Effector memory CD4-positive, alpha-beta T cell (primary cell): Measurements from ENCODE around the gene UBN1.
A peak's percentile ranks its signal among the peaks of the same experiment; 100 is the strongest.

Experiments used
- DNase-seq, 3 donors: peaks; one replicate each; pipeline ENCODE4 v3.0.0-alpha.2; 2020
- H3K27ac ChIP-seq: 2 replicates; pipeline ENCODE4 v1.7.0; 2013; ENCODE audit warnings: mild to moderate bottlenecking, low read length, moderate library complexity; ENCODE audit not compliant: insufficient read depth, poor library complexity, severe bottlenecking
- H3K27me3 ChIP-seq: replicated peaks from 2 replicates; pipeline ENCODE4 v1.7.0; 2013; ENCODE audit warnings: mild to moderate bottlenecking, low read length; ENCODE audit not compliant: insufficient read depth, control insufficient read depth, poor library complexity, severe bottlenecking
- H3K36me3 ChIP-seq: 2 replicates; pipeline ENCODE4 v1.7.0; 2013; ENCODE audit warnings: mild to moderate bottlenecking, low read length, moderate library complexity; ENCODE audit not compliant: control insufficient read depth, insufficient read depth
- H3K4me1 ChIP-seq: 2 replicates; pipeline ENCODE4 v1.7.0; 2013; ENCODE audit warnings: low read length, mild to moderate bottlenecking; ENCODE audit not compliant: control insufficient read depth, insufficient read depth, poor library complexity, severe bottlenecking
- H3K4me3 ChIP-seq: 2 replicates; pipeline ENCODE4 v1.7.0; 2013; ENCODE audit warnings: low read length, low read depth, mild to moderate bottlenecking; ENCODE audit not compliant: insufficient read depth, poor library complexity, severe bottlenecking
- H3K9me3 ChIP-seq: 2 replicates; pipeline ENCODE4 v1.7.0; 2013; ENCODE audit warnings: mild to moderate bottlenecking, low read length, moderate library complexity; ENCODE audit not compliant: control insufficient read depth

Gene UBN1

DNA sequence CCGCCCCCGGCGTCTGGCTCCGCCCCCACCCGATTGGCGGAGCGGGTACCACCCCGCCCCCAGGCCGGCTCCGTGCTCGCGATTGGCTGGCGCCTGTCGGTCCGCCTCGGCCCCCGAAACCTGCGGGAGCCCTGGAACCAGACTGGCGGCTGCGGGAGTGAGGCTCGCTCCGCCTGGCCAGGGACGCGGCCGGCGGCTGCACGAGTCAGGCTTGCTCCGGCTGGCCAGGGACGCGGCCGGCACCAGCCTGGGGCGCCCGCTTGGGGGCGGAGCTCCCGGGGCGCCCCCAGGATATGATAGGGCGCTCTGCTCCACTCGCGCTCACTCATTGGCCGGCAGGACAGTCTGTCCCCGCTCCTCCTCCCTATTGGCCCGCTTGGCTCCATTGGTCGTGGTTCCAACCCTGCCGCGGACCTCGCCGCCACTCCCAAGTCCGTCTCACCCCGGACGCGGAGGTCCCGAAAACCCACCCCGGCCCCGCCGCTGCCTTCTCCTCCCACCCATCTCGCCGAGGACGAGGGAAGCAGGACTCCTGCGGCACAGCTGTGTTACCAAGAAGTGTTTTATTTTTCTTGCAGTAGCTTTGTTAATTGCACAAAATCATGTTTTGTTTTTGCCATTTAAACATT lies 44.5 kb upstream of the UBN1 start:
- peak; percentile 69 to 85 (median 83) for DNase-seq
- Histone ChIP-seq H3K27ac (peak overlapping the region; percentile 82), H3K4me3 (peak overlapping the region; percentile 88), H3K9me3 (no peaks in the 10 kb centered on the region), H3K27me3 (no peaks in the 10 kb centered on the region), H3K4me1 (peaks cover 8% of the 10 kb centered on the region), H3K36me3 (no peaks in the 10 kb centered on the region)

DNA sequence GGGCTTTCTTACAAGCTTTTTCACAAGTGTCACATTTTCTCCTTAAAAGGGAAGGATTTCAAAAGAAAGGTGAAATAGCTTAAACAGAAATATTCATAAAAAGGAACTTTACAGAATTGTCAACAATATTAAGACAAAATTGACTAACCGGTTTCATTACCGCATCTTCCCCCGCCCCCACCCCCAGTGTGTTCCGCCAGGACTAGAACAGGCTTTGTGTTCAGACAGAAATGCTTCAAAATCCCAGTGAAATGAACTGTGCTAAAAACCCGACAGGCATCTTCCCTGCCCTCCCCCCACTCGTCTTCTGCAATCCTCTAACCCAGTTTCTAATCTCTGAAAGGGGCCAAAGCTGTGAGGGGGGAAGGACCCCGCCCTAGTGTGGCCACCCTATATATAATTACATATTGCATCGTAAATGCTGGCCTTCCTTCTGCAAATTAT lies 43.9 kb upstream of the UBN1 start:
- Histone ChIP-seq H3K27ac (no peak overlapping the region), H3K36me3 (no peaks in the 10 kb centered on the region), H3K4me3 (peak overlapping the region; percentile 88), H3K27me3 (no peaks in the 10 kb centered on the region), H3K4me1 (peaks cover 8% of the 10 kb centered on the region), H3K9me3 (no peaks in the 10 kb centered on the region)
- DNase-seq, result no peak

GRCh38 chr16:4803898-4804762 lies 43.2 kb upstream of the UBN1 start:
- Histone ChIP-seq H3K36me3 (no peaks in the 10 kb centered on the region), H3K4me1 (peaks cover 8% of the 10 kb centered on the region), H3K4me3 (no peak overlapping the region), H3K27ac (no peak overlapping the region), H3K27me3 (no peaks in the 10 kb centered on the region), H3K9me3 (no peaks in the 10 kb centered on the region)
- DNase-seq, result no peak

DNA sequence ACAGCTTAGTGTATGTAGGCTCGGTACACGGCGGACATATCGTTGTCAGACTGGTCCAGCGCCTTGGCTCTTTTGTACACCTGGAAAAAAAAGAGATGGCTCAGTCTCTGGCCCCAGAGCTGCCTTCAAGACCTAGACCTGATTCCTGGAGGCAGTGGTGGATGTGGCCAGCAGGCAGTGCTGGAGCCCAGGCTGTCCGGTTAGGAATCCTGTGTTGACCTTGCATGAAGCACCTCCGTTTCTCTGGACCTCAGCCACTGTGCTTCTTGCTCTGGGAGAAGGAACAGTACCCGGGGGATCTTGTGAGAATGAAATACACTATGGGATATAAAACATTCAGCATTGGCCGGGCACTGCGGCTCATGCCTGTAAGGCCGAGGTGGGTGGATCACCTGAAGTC lies 42.0 kb upstream of the UBN1 start:
- peaks cover 8% of the 10 kb centered on the region for H3K4me1 ChIP-seq
- DNase-seq, result no peak
- peaks cover 3% of the 10 kb centered on the region for H3K36me3 ChIP-seq
- H3K4me3 ChIP-seq, result no peak overlapping the region
- no peaks in the 10 kb centered on the region for H3K27me3 ChIP-seq
- no peak overlapping the region for H3K27ac ChIP-seq
- no peaks in the 10 kb centered on the region for H3K9me3 ChIP-seq

DNA sequence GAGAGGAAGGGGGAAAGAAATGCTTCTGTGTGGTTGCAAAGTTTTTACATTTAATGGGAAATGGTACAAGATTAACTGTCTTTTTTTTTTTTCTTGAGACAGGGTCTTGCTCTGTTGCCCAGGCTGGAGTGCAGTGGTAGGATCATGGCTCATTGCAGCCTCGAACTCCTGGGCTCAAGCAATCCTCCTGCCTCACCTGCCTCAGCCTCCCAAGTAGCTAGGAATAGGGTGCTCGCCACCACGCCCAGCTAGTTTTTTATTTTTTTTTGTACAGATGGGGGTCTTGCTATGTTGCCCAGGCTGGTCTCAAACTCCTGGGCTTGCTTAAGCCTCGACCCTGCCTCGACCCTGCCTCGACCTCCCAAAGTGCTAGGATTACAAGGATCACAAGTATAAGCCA lies 41.0 kb upstream of the UBN1 start:
- peaks cover 6% of the 10 kb centered on the region for H3K36me3 ChIP-seq

DNA sequence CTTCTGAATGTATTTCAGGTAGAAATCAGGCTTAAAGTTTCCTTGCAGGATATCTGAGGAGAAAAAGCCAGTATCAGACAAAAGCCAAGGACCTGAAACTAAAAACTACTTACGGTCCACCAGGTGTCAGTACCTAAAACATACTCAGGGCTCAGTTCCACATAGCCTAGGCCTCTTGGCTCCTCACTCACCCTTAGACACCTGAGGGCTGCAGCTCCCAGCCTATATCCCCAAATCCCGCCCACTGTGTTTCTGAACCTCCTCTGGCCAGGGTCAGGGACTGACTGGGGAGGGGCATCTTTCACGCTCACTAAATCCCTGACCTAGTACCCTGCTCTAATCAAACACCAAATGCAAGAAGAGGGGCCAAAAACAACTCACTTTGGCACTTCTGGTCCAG lies 36.0 kb upstream of the UBN1 start:
- DNase-seq, result no peak
- H3K4me3 ChIP-seq, result no peak overlapping the region
- H3K27ac ChIP-seq, result no peak overlapping the region
- no peaks in the 10 kb centered on the region for H3K27me3 ChIP-seq
- H3K36me3 ChIP-seq, result peaks cover 36% of the 10 kb centered on the region
- H3K9me3 ChIP-seq, result no peaks in the 10 kb centered on the region
- no peaks in the 10 kb centered on the region for H3K4me1 ChIP-seq

More for the DNA sequence above, 41.0 kb upstream of the UBN1 start:
- Histone ChIP-seq H3K27ac (no peak overlapping the region), H3K27me3 (no peaks in the 10 kb centered on the region), H3K4me3 (no peak overlapping the region), H3K4me1 (peaks cover 6% of the 10 kb centered on the region), H3K9me3 (no peaks in the 10 kb centered on the region)
- no peak for DNase-seq

DNA sequence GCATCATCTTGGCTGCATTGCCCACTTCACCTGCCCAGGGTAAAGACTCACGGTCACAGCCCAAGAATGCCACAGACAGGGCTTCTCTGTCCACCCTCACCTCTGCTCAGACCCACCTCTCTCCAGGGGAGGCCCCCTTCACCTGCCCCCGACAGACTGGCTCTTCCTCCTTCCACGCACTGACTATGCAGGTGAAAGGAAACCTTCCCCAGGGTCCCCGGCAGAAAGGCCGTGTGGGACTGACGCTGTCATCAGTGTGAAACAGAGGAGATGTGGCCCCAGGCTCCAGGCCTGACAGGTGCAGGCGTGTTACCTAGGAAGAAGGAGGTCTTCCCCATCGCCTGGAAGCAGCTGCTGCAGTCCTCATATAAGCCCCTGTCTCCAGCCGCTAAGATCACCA lies 35.5 kb upstream of the UBN1 start:
- Histone ChIP-seq H3K27ac (no peak overlapping the region), H3K9me3 (no peaks in the 10 kb centered on the region), H3K4me1 (no peaks in the 10 kb centered on the region), H3K4me3 (no peak overlapping the region), H3K27me3 (no peaks in the 10 kb centered on the region), H3K36me3 (peaks cover 38% of the 10 kb centered on the region)
- no peak for DNase-seq

- H3K27me3 ChIP-seq, result no peaks in the 10 kb centered on the region
- no peak overlapping the region for H3K4me3 ChIP-seq
- peaks cover 47% of the 10 kb centered on the region for H3K36me3 ChIP-seq
- no peak for DNase-seq
- H3K27ac ChIP-seq, result no peak overlapping the region
- no peaks in the 10 kb centered on the region for H3K9me3 ChIP-seq
- H3K4me1 ChIP-seq, result no peaks in the 10 kb centered on the region
Observed at GRCh38 chr16:4813251-4814003, 33.9 kb upstream of the UBN1 start.

DNA sequence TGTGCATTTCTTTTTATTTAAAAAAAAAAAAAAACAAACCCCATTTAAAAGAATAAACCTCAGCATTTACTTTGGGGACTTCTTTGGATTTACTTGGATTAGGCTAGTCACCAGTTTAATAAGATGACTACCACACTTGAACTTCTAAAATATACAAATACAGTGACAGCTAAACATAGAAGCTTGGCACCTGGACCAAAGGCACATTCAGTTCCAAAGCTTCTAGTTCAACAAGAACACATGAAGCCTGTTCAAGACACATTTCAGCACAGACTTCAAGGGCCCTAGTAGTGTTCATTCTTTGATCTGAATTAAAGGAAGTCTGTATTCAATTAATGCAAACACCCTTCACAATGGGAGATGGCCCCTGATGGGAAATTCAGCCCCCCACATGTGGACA lies 33.2 kb upstream of the UBN1 start:
- peaks cover 51% of the 10 kb centered on the region for H3K36me3 ChIP-seq
- no peak for DNase-seq
- H3K4me3 ChIP-seq, result no peak overlapping the region
- no peaks in the 10 kb centered on the region for H3K9me3 ChIP-seq
- H3K27ac ChIP-seq, result no peak overlapping the region
- no peaks in the 10 kb centered on the region for H3K4me1 ChIP-seq
- H3K27me3 ChIP-seq, result no peaks in the 10 kb centered on the region
